Measurements from ENCODE around the gene C10orf143.
"Not testable (repeated sequence)": the region's sequence is repeated elsewhere in the genome, so short reads cannot be mapped to it uniquely, and the experiment has no call there.

The C10orf143 gene

DNA sequence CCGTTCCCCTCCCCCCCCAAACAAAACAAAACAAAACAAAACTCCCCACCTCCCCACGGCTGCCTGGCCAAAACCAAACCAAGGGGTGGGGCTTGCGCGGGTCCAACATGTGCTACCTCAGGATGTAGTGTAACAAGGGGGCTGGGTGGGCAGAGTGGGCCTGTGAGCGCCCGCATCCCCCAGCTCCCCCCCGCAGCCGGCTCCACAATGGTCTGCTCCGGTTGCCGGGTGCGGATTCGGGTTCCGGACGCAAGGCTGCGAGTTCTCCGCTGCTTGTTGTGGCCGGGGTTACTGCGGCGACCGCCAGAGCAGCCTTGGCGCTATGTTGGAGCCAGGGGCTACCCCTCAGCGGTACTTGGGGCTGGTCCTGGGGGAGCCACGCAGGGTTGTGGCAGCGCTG is 4.9 kb downstream of the C10orf143 start:
- DNase-seq (ENCODE audit: low spot score) (no peak), ATAC-seq (ENCODE audit: low read depth) (no peak)
- TF ChIP-seq, protein P1, sequence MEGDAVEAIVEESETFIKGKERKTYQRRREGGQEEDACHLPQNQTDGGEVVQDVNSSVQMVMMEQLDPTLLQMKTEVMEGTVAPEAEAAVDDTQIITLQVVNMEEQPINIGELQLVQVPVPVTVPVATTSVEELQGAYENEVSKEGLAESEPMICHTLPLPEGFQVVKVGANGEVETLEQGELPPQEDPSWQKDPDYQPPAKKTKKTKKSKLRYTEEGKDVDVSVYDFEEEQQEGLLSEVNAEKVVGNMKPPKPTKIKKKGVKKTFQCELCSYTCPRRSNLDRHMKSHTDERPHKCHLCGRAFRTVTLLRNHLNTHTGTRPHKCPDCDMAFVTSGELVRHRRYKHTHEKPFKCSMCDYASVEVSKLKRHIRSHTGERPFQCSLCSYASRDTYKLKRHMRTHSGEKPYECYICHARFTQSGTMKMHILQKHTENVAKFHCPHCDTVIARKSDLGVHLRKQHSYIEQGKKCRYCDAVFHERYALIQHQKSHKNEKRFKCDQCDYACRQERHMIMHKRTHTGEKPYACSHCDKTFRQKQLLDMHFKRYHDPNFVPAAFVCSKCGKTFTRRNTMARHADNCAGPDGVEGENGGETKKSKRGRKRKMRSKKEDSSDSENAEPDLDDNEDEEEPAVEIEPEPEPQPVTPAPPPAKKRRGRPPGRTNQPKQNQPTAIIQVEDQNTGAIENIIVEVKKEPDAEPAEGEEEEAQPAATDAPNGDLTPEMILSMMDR (IDR thresholded peaks at IDR 0.05; ENCODE audit: poor library complexity, severe bottlenecking), result no peak
- peaks cover 6% of the 10 kb centered on the region for H3K4me1 ChIP-seq (ENCODE audit: insufficient read depth, poor library complexity, severe bottlenecking)
- no peak overlapping the region for H3K27ac ChIP-seq (ENCODE audit: poor library complexity, severe bottlenecking)
- H3K9me3 ChIP-seq (ENCODE audit: severe bottlenecking), result no peaks in the 10 kb centered on the region
- no peaks in the 10 kb centered on the region for H3K36me3 ChIP-seq (ENCODE audit: low read depth)
- H3K27me3 ChIP-seq (ENCODE audit: insufficient read depth, poor library complexity, severe bottlenecking), result no peaks in the 10 kb centered on the region
- no peak overlapping the region for H3K4me3 ChIP-seq (ENCODE audit: severe bottlenecking)

DNA sequence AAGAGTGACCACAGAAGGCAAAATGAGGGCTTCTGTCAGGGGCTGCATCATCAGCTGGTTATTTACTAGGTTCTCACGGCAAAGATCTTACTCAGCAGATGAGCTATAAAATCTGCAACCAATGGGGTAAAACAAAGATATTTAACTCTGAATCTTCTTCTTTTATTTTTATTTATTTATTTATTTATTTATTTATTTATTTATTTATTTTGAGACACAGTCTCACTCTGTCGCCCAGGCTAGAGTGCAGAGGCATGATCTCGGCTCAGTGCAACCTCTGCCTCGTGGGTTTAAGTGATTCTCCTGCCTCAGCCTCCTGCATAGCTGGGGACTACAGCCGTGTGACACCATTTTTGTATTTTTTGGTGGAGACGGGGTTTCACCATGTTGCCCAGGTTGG is 11.3 kb downstream of the C10orf143 start:
- DNase-seq (ENCODE audit: low spot score) (no peak), ATAC-seq (ENCODE audit: low read depth) (no peak)
- TF ChIP-seq, protein P1 (IDR thresholded peaks at IDR 0.05; ENCODE audit: poor library complexity, severe bottlenecking), result no peak
- H3K27ac ChIP-seq (ENCODE audit: poor library complexity, severe bottlenecking), result no peak overlapping the region
- no peak overlapping the region for H3K4me3 ChIP-seq (ENCODE audit: severe bottlenecking)
- H3K27me3 ChIP-seq (ENCODE audit: insufficient read depth, poor library complexity, severe bottlenecking), result no peaks in the 10 kb centered on the region
- H3K9me3 ChIP-seq (ENCODE audit: severe bottlenecking), result no peaks in the 10 kb centered on the region
- H3K36me3 ChIP-seq (ENCODE audit: low read depth), result no peaks in the 10 kb centered on the region
- H3K4me1 ChIP-seq (ENCODE audit: insufficient read depth, poor library complexity, severe bottlenecking), result no peaks in the 10 kb centered on the region

GRCh38 chr10:130090565-130090964 is 20.1 kb downstream of the C10orf143 start:
- not testable (repeated sequence) for H3K27ac ChIP-seq (ENCODE audit: poor library complexity, severe bottlenecking); H3K4me3 ChIP-seq (ENCODE audit: severe bottlenecking); H3K9me3 ChIP-seq (ENCODE audit: severe bottlenecking); H3K36me3 ChIP-seq (ENCODE audit: low read depth); DNase-seq (ENCODE audit: low spot score); H3K27me3 ChIP-seq (ENCODE audit: insufficient read depth, poor library complexity, severe bottlenecking); H3K4me1 ChIP-seq (ENCODE audit: insufficient read depth, poor library complexity, severe bottlenecking); ATAC-seq (ENCODE audit: low read depth)

- Histone ChIP-seq H3K36me3 (ENCODE audit: low read depth) (no peaks in the 10 kb centered on the region), H3K27ac (ENCODE audit: poor library complexity, severe bottlenecking) (no peak overlapping the region), H3K4me1 (ENCODE audit: insufficient read depth, poor library complexity, severe bottlenecking) (no peaks in the 10 kb centered on the region), H3K9me3 (ENCODE audit: severe bottlenecking) (no peaks in the 10 kb centered on the region), H3K27me3 (ENCODE audit: insufficient read depth, poor library complexity, severe bottlenecking) (no peaks in the 10 kb centered on the region), H3K4me3 (ENCODE audit: severe bottlenecking) (no peak overlapping the region)
- TF ChIP-seq, protein P1 (IDR thresholded peaks at IDR 0.05; ENCODE audit: poor library complexity, severe bottlenecking), result no peak
- ATAC-seq (ENCODE audit: low read depth) (no peak), DNase-seq (ENCODE audit: low spot score) (no peak)
Observed at GRCh38 chr10:130080461-130080814, 30.2 kb downstream of the C10orf143 start.

DNA sequence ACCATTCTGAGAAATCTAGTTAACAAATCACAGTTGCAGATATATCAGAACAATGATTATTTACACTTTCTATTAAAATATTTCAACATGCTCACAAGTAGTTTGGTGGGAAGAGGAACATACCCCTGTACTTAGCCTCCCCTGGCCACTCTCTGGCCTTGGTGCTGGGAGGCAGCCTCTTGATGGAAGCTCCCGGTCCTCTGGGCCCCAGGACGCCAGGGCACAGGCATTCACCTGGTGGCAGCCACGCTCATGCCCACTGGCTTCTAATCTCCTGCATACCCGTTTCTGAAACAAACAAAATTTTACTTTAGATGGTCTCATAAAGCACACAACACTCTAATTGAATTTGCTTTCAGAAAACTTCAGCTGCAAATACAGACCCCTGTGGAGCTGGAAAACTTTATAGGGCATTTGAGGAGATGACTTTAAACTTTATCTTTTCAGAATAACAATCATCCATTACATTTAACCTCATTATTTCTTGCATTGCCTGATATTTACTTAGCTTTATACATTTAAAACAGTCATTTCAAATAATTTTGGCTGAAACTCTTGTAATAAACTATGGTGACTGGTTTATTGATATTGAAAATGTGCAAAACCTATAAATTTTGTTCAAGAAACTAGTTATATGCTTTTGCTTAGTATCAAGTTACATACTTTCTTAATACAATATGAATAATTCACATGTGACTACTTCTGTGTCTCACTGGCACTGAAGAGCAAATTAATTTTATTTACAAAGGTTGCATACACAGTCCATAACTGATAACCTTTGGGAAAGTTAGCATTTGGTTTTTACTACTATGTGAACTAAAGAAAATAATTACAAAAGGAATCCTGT is 30.8 kb downstream of the C10orf143 start:
- H3K36me3 ChIP-seq (ENCODE audit: low read depth), result no peaks in the 10 kb centered on the region
- no peaks in the 10 kb centered on the region for H3K9me3 ChIP-seq (ENCODE audit: severe bottlenecking)
- ATAC-seq (ENCODE audit: low read depth) (no peak), DNase-seq (ENCODE audit: low spot score) (no peak)
- TF ChIP-seq, protein P1 (IDR thresholded peaks at IDR 0.05; ENCODE audit: poor library complexity, severe bottlenecking), result no peak
- H3K27ac ChIP-seq (ENCODE audit: poor library complexity, severe bottlenecking), result no peak overlapping the region
- H3K4me1 ChIP-seq (ENCODE audit: insufficient read depth, poor library complexity, severe bottlenecking), result no peaks in the 10 kb centered on the region
- no peaks in the 10 kb centered on the region for H3K27me3 ChIP-seq (ENCODE audit: insufficient read depth, poor library complexity, severe bottlenecking)
- no peak overlapping the region for H3K4me3 ChIP-seq (ENCODE audit: severe bottlenecking)
